A673 (cell line): Measurements from ENCODE around the gene LRP11.

ENCODE experiments used
- CTCF ChIP-seq: fragments of 300-800, 200-600 bp; sonication (generic); conservative IDR thresholded peaks from 2 replicates; pipeline ENCODE4 v1.5.1; 2017; ENCODE audit warnings: low read depth, mild to moderate bottlenecking, antibody characterized with exemption, low read length, moderate library complexity, mixed read lengths
- EZH2 ChIP-seq: fragments of 200-600 bp; sonication (generic); IDR thresholded peaks from 2 replicates; pipeline ENCODE4 v1.6.1; 2017; ENCODE audit warnings: borderline replicate concordance, low read depth, mild to moderate bottlenecking, mixed read lengths, antibody characterized with exemption, low read length; ENCODE audit not compliant: poor library complexity, severe bottlenecking

GRCh38 chr6:149869275-149869892 is 5.2 kb upstream of the LRP11 start:
- no peak for TF ChIP-seq CTCF
- no peak for TF ChIP-seq EZH2
